PC-3 (cell line): Measurements from ENCODE around the gene SUCNR1.
"Not testable (repeated sequence)": the region's sequence is repeated elsewhere in the genome, so short reads cannot be mapped to it uniquely, and the experiment has no call there.

Source experiments
- CTCF ChIP-seq: fragments of 300-600 bp; sonication (generic); conservative IDR thresholded peaks from 2 replicates; pipeline ENCODE4 v1.5.1; 2017; ENCODE audit warnings: antibody characterized with exemption, low read depth, mild to moderate bottlenecking, low read length
- EZH2 ChIP-seq: fragments of 300-600 bp; sonication (generic); IDR thresholded peaks from one replicate; pipeline ENCODE4 v1.6.1; 2017; ENCODE audit warnings: antibody characterized with exemption, mild to moderate bottlenecking, low read length; ENCODE audit not compliant: unreplicated experiment

DNA sequence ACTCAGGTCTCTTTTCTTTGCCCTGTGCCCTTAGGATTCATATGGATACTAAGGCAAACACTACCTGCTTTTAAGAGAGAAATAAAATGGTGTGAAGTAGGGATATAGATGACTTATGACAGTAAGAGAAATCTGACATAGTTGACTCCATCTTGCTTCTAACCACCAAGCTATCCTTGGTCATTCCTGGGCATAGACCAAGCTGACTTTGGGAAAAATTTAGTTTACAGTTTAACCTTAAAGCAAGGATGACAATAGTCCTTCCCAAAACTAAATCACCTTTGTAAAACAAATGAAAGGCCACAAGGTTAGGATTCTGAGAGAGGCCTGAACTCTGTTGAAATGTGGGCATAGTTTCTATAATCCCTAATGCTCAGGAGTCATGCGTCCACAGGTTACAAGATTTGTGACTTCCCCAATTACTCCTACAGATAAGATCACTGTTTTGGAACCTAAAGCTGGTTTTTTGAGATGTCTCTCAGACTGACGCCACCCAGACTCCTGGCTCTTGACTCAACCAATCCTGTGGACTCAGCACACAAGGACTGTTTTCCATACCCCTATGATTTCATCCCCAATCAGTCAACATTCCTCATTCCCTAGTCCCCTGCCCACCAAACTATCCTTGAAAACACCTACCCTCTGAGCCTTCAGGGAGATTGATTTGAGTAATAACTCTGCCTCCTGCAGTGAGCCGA lies 25.3 kb downstream of the SUCNR1 start:
- TF ChIP-seq CTCF, EZH2: not testable (repeated sequence)
